Measurements from ENCODE around the gene DCHS1. TPM values are rescaled to one million over a fixed set of nuclear protein-coding genes. Genes with fewer than 3 reads are reported as not detected.

Gene DCHS1
- total and polyA plus RNA-seq, 10 donors: 1.9 to 58.8 (median 36.3) TPM

- peaks cover 0 to 30% (median 13%) of the 10 kb centered on the region in 6 donors for H3K4me1 ChIP-seq
- intact Hi-C loops (cut with DNase I; ENCODE audit: low total_unique reads): no loop called here
- no peak overlapping the region for H3K4me3 ChIP-seq
- H3K27me3 ChIP-seq (replicated peaks in 1 of 7): no peaks in the 10 kb centered on the region
- 67 to 83% (median 76%) methylated on average over 4 of the region's 4 CpGs for WGBS, 5 donors
- H3K27ac ChIP-seq: peak overlapping the region in 5 of 8 donors; percentile 23 to 60 (median 40)
- TF ChIP-seq POLR2A (IDR thresholded peaks at IDR 0.05): no peak
- no peak for DNase-seq
- peaks cover 0 to 8% (median 3%) of the 10 kb centered on the region in 6 donors for H3K36me3 ChIP-seq
- H3K9me3 ChIP-seq: no peaks in the 10 kb centered on the region
These were observed 19.3 kb upstream of the DCHS1 start for GRCh38 chr11:6674862-6675261.

- Histone ChIP-seq H3K27ac (peak overlapping the region in 5 of 8 donors; percentile 23 to 60 (median 40)), H3K4me3 (no peak overlapping the region), H3K9me3 (no peaks in the 10 kb centered on the region), H3K27me3 (replicated peaks in 1 of 7) (no peaks in the 10 kb centered on the region), H3K36me3 (peaks cover 0 to 3% (median 0%) of the 10 kb centered on the region in 6 donors), H3K4me1 (peaks cover 0 to 30% (median 13%) of the 10 kb centered on the region in 6 donors)
- intact Hi-C loops (cut with DNase I; ENCODE audit: low total_unique reads): no loop called here
- WGBS, 5 donors: 63 to 92% (median 84%) methylated on average over 1 of the region's 1 CpG
- TF ChIP-seq, protein P1, sequence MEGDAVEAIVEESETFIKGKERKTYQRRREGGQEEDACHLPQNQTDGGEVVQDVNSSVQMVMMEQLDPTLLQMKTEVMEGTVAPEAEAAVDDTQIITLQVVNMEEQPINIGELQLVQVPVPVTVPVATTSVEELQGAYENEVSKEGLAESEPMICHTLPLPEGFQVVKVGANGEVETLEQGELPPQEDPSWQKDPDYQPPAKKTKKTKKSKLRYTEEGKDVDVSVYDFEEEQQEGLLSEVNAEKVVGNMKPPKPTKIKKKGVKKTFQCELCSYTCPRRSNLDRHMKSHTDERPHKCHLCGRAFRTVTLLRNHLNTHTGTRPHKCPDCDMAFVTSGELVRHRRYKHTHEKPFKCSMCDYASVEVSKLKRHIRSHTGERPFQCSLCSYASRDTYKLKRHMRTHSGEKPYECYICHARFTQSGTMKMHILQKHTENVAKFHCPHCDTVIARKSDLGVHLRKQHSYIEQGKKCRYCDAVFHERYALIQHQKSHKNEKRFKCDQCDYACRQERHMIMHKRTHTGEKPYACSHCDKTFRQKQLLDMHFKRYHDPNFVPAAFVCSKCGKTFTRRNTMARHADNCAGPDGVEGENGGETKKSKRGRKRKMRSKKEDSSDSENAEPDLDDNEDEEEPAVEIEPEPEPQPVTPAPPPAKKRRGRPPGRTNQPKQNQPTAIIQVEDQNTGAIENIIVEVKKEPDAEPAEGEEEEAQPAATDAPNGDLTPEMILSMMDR (IDR thresholded peaks at IDR 0.05 in 8 of 11, conservative IDR thresholded peaks at IDR 0.05 in 3 of 11): no peak
- TF ChIP-seq POLR2A (IDR thresholded peaks at IDR 0.05) (no peak), POLR2AphosphoS5 (IDR thresholded peaks at IDR 0.05) (no peak)
- DNase-seq: no peak
These were observed 18.6 kb upstream of the DCHS1 start for GRCh38 chr11:6674219-6674597.

- H3K27ac ChIP-seq: no peak overlapping the region
- TF ChIP-seq POLR2A (IDR thresholded peaks at IDR 0.05) (no peak), POLR2AphosphoS5 (IDR thresholded peaks at IDR 0.05) (no peak)
- TF ChIP-seq, protein P1 (IDR thresholded peaks at IDR 0.05 in 8 of 11, conservative IDR thresholded peaks at IDR 0.05 in 3 of 11): no peak
- DNase-seq: no peak
- H3K4me1 ChIP-seq: peaks cover 0 to 30% (median 13%) of the 10 kb centered on the region in 6 donors
- intact Hi-C loops (cut with DNase I; ENCODE audit: low total_unique reads): no loop called here
- no peak overlapping the region for H3K4me3 ChIP-seq
- no peaks in the 10 kb centered on the region for H3K36me3 ChIP-seq
- no peaks in the 10 kb centered on the region for H3K9me3 ChIP-seq
- H3K27me3 ChIP-seq (replicated peaks in 1 of 7): no peaks in the 10 kb centered on the region
These were observed 18.1 kb upstream of the DCHS1 start for GRCh38 chr11:6673523-6674218.

GRCh38 chr11:6671991-6672390 is 16.4 kb upstream of the DCHS1 start:
- TF ChIP-seq POLR2AphosphoS5 (IDR thresholded peaks at IDR 0.05) (no peak), POLR2A (IDR thresholded peaks at IDR 0.05) (no peak)
- TF ChIP-seq, protein P1 (IDR thresholded peaks at IDR 0.05 in 8 of 11, conservative IDR thresholded peaks at IDR 0.05 in 3 of 11): no peak

More at GRCh38 chr11:6671991-6672390, 16.4 kb upstream of the DCHS1 start:
- Histone ChIP-seq H3K9me3 (no peaks in the 10 kb centered on the region), H3K4me1 (peaks cover 5 to 40% (median 20%) of the 10 kb centered on the region in 6 donors), H3K4me3 (no peak overlapping the region), H3K36me3 (no peaks in the 10 kb centered on the region), H3K27me3 (replicated peaks in 1 of 7) (no peaks in the 10 kb centered on the region), H3K27ac (no peak overlapping the region)
- 39 to 56% (median 48%) methylated on average over 2 of the region's 2 CpGs for WGBS, 5 donors
- DNase-seq: no peak
- intact Hi-C loops (cut with DNase I; ENCODE audit: low total_unique reads): no loop called here

Data from spleen (tissue), 11 donors.